Heart left ventricle (tissue), 16 donors: ENCODE results near the gene LAIR2. TPM values are rescaled to one million over a fixed set of nuclear protein-coding genes. Genes with fewer than 3 reads are reported as not detected.
"Not testable (repeated sequence)": the region's sequence is repeated elsewhere in the genome, so short reads cannot be mapped to it uniquely, and the experiment has no call there.

Source experiments
- ATAC-seq, 4 donors: fragments of 200-7000 bp; cut with Tn5 transposase; one replicate each; pipeline ENCODE4 v1.9.1; 2020 to 2022; ENCODE audit warnings: moderate library complexity in 4 of 4, mild to moderate bottlenecking in 3 of 4, moderate number of reproducible peaks in 1 of 4
- DNase-seq, 5 donors: peaks; one replicate each; pipeline ENCODE4 v3.0.0-alpha.2; 2020
- H3K27ac ChIP-seq, 12 donors: fragments of 200-600 bp; sonication (generic) in 4 of 12; one replicate each; pipeline versions ENCODE4 v1.5.0 to v1.8.0; 2016 to 2022; ENCODE audit warnings: mild to moderate bottlenecking in 2 of 12
- H3K27me3 ChIP-seq, 9 donors: fragments of 200-600 bp; sonication (generic) in 2 of 9; one replicate each; pipeline versions ENCODE4 v1.5.1 to v1.8.0; 2016 to 2022; ENCODE audit warnings: mild to moderate bottlenecking in 3 of 9
- H3K36me3 ChIP-seq, 9 donors: fragments of 200-600 bp; sonication (generic) in 2 of 9; one replicate each; pipeline versions ENCODE4 v1.5.0 to v1.8.0; 2018 to 2022; ENCODE audit warnings: mild to moderate bottlenecking in 2 of 9
- H3K4me1 ChIP-seq, 12 donors: fragments of 200-600 bp; sonication (generic) in 4 of 12; one replicate each; pipeline versions ENCODE4 v1.5.0 to v1.8.0; 2016 to 2022; ENCODE audit warnings: mild to moderate bottlenecking in 3 of 12
- H3K4me3 ChIP-seq, 12 donors: fragments of 200-600 bp; sonication (generic) in 4 of 12; one replicate each; pipeline versions ENCODE4 v1.5.0 to v1.8.0; 2017 to 2022; ENCODE audit warnings: mild to moderate bottlenecking in 9 of 12, moderate library complexity in 4 of 12
- H3K9me3 ChIP-seq, 12 donors: fragments of 200-600 bp; sonication (generic) in 4 of 12; one replicate each; pipeline versions ENCODE4 v1.5.0 to v1.8.0; 2016 to 2022; ENCODE audit warnings: mild to moderate bottlenecking in 1 of 12
- POLR2A ChIP-seq, 2 donors: fragments of 450-650 bp; IDR thresholded peaks; one replicate each; pipeline ENCODE4 v1.6.1; 2017; ENCODE audit warnings: antibody characterized with exemption in 2 of 2, mild to moderate bottlenecking in 2 of 2, moderate library complexity in 2 of 2
- WGBS, 4 donors: extraction: QIAGEN DNeasy Blood & Tissue Kit in 2 of 4; methylation state at CpG; one replicate each; pipeline versions ENCODE4 v1.1.5 to v1.1.7; 2013 to 2018; 5-methylcytosine and 5-hydroxymethylcytosine counted together
- intact Hi-C, 10 donors: fragments of 100-400 bp; cut with DNase I; formaldehyde crosslinking; loops; one replicate each; pipeline versions ENCODE4 v1.11.1 to v1.14.2; 2022
- polyA plus RNA-seq, 2 donors: library from polyadenylated mRNA; stranded (reverse); fragments of 200-250 nt; gene quantifications; one replicate each; pipeline ENCODE4 v1.2.3, GENCODE V29; 2013
- total RNA-seq, 9 donors: library from RNA; depleted of rRNA in 2 of 9; stranded (reverse); fragments of >200 nt in 2 of 9; fragmentation: NEBNext Ultra II Directional in 3 of 9; extraction: Animal tissue kit (Norgen Biotek cat#: 25700) in 3 of 9; gene quantifications; one replicate each; pipeline versions ENCODE4 v1.1.0 to v1.2.4, GENCODE V29; 2016 to 2023
- TF ChIP-seq, protein P1 (sequence below), 12 donors: fragments of 200-600 bp; sonication (generic) in 4 of 12; IDR thresholded peaks; one replicate each; pipeline versions ENCODE4 v1.5.0 to v1.8.0; 2018 to 2022; ENCODE audit warnings: antibody characterized with exemption in 12 of 12, mild to moderate bottlenecking in 5 of 12
- donor health status: ischemic (EF 13 %, LVEDD 7.1; RV severe dilation, severe dysfunction).
- donor health status: healthy with polysubstance abuse.
- donor health status: DM: no; HTN: yes; CAD: no.
- donor health status: DM: no; HTN: no; CAD: no.
- donor health status: ischemic (EF 25% LVEDD 6.9; RV normal size, moderate dysfunction).
- donor health status: ischemic (EF 25% LVEDD 5.7; RV mildly dilated, moderate dysfunction).
- donor health status: healthy.
- donor health status: DM: yes; HTN: yes; CAD: no.
- donor health status: ischemic (EF 35%, LVEDD 5.7; RV mildly dilated, moderate dysfunction).
- donor health status: nonischemic (EF 11% LVEDD 7.7; RV severe dilation, severe dysfunction).
- donor health status: DM: yes; HTN: yes; CAD: no.
- donor health status: PGD.
- donor health status: ischemic (EF 29% LVEDD 5.4; RV normal size, mild dysfunction).
- donor health status: nonischemic (EF 23%, LVEDD 6.1; RV moderate dilation, normal function).

LAIR2 gene
- total and polyA plus RNA-seq, 11 donors, result 2.4 TPM; not detected in 10

DNA sequence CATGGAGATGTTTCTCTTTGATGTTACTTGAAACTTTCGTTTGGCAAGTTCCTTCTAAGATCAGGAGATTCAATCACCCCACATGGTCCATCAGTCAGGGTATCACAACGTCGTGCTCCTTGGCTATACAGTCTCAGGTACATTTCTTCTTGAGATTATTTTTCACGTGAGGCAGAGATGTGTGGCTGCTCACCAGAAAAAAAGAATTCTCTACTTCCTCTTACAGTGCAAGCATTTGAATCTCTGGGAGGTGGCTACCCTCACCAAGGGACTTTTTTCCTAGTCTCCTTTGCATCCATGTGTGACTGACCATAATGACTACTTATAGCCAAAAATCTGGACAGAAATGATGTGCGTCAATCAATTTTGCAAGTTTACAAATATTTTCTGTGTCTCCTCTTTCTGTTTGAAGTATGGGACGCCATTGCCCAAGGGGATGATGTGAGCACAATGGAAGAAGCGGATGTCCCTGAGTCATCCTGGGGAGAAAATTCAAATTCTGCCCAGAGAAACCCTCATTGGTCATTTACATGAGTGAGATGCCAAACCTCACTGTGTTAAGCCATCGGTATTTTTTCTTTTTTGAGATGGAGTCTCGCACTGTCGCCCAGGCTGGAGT is 8.6 kb upstream of the LAIR2 start:
- TF ChIP-seq, protein P1, sequence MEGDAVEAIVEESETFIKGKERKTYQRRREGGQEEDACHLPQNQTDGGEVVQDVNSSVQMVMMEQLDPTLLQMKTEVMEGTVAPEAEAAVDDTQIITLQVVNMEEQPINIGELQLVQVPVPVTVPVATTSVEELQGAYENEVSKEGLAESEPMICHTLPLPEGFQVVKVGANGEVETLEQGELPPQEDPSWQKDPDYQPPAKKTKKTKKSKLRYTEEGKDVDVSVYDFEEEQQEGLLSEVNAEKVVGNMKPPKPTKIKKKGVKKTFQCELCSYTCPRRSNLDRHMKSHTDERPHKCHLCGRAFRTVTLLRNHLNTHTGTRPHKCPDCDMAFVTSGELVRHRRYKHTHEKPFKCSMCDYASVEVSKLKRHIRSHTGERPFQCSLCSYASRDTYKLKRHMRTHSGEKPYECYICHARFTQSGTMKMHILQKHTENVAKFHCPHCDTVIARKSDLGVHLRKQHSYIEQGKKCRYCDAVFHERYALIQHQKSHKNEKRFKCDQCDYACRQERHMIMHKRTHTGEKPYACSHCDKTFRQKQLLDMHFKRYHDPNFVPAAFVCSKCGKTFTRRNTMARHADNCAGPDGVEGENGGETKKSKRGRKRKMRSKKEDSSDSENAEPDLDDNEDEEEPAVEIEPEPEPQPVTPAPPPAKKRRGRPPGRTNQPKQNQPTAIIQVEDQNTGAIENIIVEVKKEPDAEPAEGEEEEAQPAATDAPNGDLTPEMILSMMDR (IDR thresholded peaks at IDR 0.05), result no peak
- no peak for TF ChIP-seq POLR2A (IDR thresholded peaks at IDR 0.05)
- ATAC-seq (no peak), DNase-seq (no peak)
- Histone ChIP-seq H3K4me1 (no peaks in the 10 kb centered on the region), H3K36me3 (no peaks in the 10 kb centered on the region), H3K9me3 (no peaks in the 10 kb centered on the region), H3K27ac (no peak overlapping the region), H3K4me3 (no peak overlapping the region), H3K27me3 (peaks cover 0 to 74% (median 3%) of the 10 kb centered on the region in 9 donors)
- WGBS, 4 donors, result 71 to 82% (median 74%) methylated on average over 10 of the region's 10 CpGs
- intact Hi-C loops, result no loop called here

DNA sequence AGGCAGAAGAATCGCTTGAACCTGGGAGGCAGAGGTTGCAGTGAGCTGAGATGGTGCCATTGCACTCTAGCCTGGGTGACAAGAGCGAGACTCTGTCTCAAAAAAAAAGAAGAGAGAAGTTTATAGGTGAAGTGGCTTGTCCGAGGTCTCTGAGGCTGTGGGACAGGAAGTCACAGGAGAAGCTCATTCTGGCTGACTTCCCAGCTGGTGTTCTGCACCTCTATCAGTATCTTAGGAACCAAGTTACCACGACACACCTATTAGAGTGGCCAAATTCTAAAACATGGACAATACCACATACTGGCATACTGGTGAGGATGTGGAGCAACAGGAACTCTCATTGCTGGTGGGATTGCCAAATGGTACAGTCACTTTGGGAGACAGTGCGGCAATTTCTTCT is 7.3 kb upstream of the LAIR2 start:
- H3K9me3 ChIP-seq, H3K36me3 ChIP-seq, ATAC-seq, intact Hi-C loops, DNase-seq, H3K4me3 ChIP-seq, H3K4me1 ChIP-seq, H3K27ac ChIP-seq: not testable (repeated sequence)
- WGBS, 4 donors, result 62 to 66% (median 63%) methylated on average over 5 of the region's 5 CpGs
- peaks cover 0 to 70% (median 0%) of the 10 kb centered on the region in 9 donors for H3K27me3 ChIP-seq

DNA sequence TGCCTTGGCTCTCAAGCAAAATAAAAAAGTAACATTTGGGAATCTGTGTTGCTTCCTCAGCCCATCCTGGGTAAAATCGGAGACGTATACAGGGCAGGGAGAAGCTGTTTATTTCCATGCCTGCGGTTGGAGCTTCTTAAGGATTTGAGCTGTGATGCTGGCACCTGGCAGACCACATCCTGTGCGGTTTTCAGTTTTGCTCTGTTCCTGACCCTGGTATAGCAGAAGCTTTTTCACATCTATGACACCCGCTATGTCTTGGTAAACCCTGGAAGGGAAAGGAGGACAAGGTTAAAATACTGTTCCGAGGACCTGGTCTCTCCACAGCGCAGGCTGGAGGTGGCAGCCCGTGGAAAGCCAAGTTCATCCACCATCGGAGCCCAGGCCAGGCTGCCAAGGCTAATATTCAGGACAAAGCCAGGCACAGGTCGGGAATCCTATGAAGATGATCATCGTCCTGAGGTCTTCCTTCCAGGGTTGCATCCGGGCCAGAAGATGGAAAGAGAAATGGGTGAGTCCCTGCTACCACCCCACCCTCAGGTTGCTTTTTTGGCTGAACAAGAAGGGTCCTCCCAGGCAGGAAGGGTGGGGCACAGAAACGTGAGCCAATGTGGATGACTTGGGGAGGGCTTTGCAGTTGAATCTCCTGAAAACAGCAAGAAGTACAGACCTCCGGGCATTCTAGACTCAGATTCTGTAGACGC is 4.7 kb upstream of the LAIR2 start:
- intact Hi-C loops, ATAC-seq: not testable (repeated sequence)

DNA sequence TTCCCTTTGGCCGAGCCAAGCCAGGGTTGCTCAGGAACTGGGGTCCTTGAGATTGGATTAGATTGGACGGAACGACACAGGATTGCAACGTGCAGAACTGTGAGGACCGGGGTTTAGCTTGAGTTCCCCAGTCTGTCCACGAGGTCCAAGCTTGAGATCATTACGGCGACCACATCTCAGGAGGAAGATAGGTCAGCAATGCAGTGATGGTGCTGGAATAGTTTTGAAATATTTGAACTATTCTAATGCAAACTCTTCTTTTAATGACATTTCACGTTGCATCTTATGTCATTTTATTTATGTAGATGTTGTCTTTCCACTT is 4.2 kb upstream of the LAIR2 start:
- H3K4me1 ChIP-seq, H3K4me3 ChIP-seq, H3K36me3 ChIP-seq, ATAC-seq, DNase-seq, H3K27ac ChIP-seq, intact Hi-C loops, H3K9me3 ChIP-seq: not testable (repeated sequence)
- peaks cover 0 to 52% (median 0%) of the 10 kb centered on the region in 9 donors for H3K27me3 ChIP-seq
- WGBS, 4 donors, result 74 to 79% (median 77%) methylated on average over 9 of the region's 9 CpGs

More for the DNA sequence above, 4.7 kb upstream of the LAIR2 start:
- H3K4me1 ChIP-seq, H3K36me3 ChIP-seq, H3K27ac ChIP-seq, H3K9me3 ChIP-seq, DNase-seq, H3K4me3 ChIP-seq: not testable (repeated sequence)
- 68 to 78% (median 73%) methylated on average over 4 to 9 of the region's 15 CpGs for WGBS, 4 donors
- peaks cover 0 to 52% (median 0%) of the 10 kb centered on the region in 9 donors for H3K27me3 ChIP-seq

DNA sequence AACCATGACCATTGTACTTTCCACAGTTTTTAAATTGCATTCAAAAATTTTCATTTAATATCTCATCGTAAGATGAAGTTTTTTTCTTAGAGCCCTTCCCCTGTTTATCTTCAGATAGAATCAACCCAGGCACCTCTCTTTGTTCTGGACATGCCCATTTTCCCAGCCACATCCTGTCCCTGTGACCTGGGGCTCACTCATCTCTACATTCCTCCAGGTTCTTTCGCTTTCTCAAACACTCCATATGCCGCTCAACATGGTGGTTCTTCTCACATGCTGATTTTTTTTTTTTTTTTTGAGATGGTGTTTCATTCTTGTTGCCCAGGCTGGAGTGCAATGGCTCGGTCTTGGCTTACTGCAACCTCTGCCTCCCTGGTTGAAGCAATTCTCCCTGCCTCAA is 2.9 kb downstream of the LAIR2 start:
- H3K9me3 ChIP-seq, H3K36me3 ChIP-seq, H3K27ac ChIP-seq, H3K4me1 ChIP-seq, ATAC-seq, H3K4me3 ChIP-seq, DNase-seq, intact Hi-C loops: not testable (repeated sequence)
- WGBS, 4 donors, result 79 to 86% (median 82%) methylated on average over 4 of the region's 4 CpGs
- peaks cover 0 to 12% (median 3%) of the 10 kb centered on the region in 9 donors for H3K27me3 ChIP-seq

DNA sequence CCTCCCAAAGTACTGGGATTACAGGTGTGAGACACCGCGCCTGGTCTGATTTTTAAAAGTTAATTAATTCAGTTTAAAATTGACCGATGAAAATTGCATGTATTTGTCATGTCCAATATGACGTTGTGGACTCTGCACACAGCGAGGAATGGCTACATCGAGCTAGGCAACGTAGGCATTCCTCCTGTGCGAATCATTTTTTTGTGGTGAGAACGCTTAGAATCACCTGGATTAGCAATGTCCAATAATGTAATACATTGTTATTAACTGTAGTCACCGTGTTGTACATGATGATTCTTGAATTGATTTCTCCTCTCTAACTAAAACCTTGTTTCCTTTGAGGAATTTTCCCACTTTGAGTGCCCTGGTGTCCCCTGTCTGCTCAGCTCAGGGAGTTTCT is 3.4 kb downstream of the LAIR2 start:
- WGBS, 4 donors, result 60 to 87% (median 74%) methylated on average over 10 of the region's 10 CpGs
- no peak for TF ChIP-seq POLR2A (IDR thresholded peaks at IDR 0.05)
- TF ChIP-seq, protein P1 (IDR thresholded peaks at IDR 0.05), result no peak
- ATAC-seq (no peak), DNase-seq (no peak)
- Histone ChIP-seq H3K27me3 (peaks cover 0 to 12% (median 3%) of the 10 kb centered on the region in 9 donors), H3K27ac (no peak overlapping the region), H3K36me3 (no peaks in the 10 kb centered on the region), H3K4me3 (no peak overlapping the region), H3K9me3 (no peaks in the 10 kb centered on the region), H3K4me1 (no peaks in the 10 kb centered on the region)
- intact Hi-C loops, result no loop called here

DNA sequence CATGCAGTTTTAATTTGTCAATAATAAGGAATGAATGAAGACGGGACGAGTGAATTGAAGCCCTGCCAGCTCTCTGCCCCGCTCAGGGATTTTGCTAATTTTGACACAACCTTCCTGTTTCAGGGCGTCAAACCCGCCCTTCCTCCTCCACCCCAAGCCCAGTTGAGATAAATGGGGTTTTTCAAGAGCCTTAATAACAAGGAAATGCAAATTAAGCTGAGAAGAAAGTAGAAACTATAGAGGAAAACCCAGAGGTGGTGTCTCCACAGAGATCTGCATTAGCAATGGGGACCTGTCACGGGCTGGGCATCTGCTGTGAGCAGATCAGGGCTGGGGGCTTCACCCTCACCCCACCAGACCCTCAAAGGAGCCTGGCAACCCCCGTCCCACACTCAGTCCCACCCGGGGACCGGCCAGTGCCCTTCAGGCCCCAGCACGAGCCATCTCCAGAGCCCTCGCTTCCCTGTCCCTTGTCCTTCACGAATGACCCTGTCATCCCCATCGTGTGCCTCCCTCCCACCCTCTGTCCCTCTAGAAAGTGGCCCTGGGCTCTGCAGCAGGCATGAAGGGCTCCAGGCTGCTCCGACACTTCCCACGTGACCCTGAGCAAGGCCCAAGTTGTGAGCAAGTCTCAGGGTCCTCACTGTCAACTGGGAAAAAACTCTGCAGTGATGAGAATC is 4.5 kb downstream of the LAIR2 start:
- ATAC-seq, result peak in 1 of 4 donors; percentile 32
- intact Hi-C loops, H3K36me3 ChIP-seq, DNase-seq, H3K4me3 ChIP-seq, H3K4me1 ChIP-seq, H3K9me3 ChIP-seq, H3K27ac ChIP-seq: not testable (repeated sequence)
- H3K27me3 ChIP-seq, result peaks cover 0 to 12% (median 3%) of the 10 kb centered on the region in 9 donors
- 53 to 72% (median 63%) methylated on average over 8 to 11 of the region's 15 CpGs for WGBS, 4 donors
